ENCODE measurements around the gene PSRC1.
A peak's percentile ranks its signal among the peaks of the same experiment; 100 is the strongest.
"Not testable (repeated sequence)": the region's sequence is repeated elsewhere in the genome, so short reads cannot be mapped to it uniquely, and the experiment has no call there.

The PSRC1 gene

DNA sequence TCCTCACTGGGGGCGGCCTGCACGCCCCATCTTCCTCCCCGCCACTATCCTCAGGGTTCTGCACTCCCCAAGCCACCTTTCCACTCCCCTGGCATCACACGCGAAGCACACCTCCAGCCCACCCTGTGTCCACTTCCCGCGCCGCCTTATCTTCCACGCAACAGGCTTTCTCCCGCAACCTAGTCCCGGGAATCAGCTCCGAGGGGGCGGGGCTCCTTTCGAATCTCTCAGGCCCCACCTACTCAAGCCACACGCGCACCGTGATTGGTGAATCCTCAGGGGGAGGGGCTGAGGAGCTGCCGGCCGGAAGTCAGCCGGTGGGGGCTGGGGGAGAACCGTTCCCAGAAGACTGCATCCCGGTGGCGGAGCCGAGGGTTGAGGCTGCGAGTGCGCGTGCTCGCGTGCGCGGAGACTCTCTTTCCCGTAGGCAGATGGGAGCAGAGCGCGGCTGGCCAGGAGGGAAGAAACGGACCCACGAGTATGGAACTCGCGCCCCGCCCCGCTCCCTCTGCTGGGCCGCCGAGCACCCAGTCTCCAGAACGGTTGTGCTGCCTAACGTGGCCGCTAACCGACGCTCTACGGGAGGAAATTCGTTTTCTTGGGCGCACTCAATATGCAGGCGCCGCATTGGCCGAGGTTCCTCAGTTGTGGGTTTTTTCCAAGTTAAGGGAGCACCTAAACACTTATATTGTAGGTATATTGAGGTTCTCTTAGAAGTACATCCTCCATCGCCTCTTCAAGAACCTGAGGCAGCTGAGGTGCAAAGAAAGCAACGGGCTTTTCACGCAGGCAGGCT is at the start of gene PSRC1:
PSRC1 (minus strand) TSS at position 194 of the 796 bp plus-strand sequence.
- FAIRE-seq (peak; percentile 83), DNase-seq (ENCODE audit: low spot score) (peak; percentile 89)

DNA sequence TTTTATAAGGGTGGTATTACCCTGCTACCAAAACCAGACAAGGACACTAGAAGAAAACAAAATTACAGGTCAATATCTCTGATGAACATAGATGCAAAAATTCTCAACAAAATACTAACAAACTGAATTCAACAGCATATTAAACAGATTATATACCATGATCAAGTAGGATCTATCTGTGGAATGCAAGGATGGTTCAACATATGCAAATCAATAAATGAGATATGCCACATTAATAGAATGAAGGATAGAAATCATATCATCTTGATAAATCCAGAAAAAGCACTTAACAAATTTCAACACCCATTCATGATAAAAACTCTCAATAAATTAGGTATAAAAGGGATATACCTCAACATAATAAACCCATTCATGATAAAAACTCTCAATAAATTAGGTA is 48.2 kb upstream of the PSRC1 start:
- FAIRE-seq (no peak), DNase-seq (ENCODE audit: low spot score) (no peak)

DNA sequence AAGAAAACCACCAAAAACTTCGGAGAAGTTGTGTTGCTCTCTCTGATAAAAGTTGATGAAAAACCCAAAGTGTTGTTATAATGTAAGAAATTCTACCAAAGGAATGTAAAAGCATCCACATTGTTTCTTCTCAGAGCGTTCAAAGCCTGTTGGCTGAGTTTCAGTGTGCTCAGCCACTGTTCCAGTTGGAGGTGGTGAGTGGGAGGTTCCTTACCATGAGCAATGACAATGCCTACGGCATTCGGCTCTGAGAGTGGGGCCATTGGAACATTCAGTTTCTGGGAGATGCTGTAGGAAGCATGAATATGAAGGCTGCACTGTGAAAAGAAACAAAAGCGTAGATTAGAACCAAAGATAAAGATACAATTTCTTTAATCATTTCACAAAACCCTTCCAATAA is 44.3 kb upstream of the PSRC1 start:
- FAIRE-seq = no peak
- DNase-seq (ENCODE audit: low spot score) = no peak

DNA sequence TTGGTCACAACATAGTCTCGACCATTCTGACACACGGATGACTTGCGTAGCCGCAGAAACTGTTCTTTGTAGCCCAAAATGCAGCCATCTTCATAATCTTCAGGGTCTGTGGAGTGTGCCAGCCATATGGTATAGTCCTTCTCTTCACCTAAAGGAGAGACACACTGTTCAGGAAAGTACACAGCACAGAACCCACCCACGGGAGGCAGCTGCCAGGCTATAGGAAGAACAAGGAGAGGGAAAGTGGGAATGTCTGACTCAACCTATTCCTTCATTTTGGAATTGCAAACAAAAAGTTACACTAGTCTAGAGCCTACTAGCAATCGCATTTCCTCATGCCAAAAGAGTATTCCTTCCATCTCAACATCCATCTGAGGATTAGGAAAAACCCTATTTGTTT is 40.0 kb upstream of the PSRC1 start:
- no peak for FAIRE-seq
- no peak for DNase-seq (ENCODE audit: low spot score)

DNA sequence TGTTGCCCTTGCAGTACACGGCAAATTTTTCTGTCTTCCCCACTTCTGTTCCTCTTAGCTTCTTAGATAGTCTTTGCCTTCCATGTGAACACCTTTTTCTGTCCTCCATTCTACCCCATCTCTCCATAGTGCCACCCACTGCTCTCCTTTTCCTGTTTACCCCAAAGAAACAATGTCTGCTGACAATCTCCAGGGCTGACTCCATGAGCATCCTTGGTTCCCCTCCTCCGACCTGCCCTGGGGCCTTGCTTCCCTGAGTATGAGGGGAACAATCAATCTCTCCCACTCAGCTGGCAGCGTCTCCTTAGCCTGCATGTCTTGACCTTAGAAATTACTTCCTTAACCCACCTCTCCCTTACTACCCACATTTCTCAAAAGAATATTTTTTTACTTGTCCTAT is 36.2 kb upstream of the PSRC1 start:
- DNase-seq (ENCODE audit: low spot score) = no peak
- no peak for FAIRE-seq

DNA sequence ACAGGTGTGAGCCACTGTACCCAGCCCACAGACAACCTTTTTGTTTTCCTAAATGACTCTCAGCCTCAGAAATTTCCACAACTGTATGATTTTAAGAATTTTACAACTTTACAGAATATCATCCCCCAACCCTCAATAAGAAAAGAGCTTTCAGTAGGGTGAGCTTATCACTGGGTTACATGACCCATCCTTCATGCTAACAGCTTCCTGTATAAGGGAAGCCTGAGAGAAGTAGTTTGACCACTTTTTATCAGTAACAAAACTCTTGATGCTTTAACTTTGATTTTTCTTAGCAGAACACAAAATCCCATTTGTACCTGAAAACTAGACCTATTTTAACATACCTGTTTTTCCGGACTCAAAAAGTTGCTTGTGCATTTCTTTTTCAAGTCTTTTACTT is 33.6 kb upstream of the PSRC1 start:
- no peak for FAIRE-seq
- no peak for DNase-seq (ENCODE audit: low spot score)

DNA sequence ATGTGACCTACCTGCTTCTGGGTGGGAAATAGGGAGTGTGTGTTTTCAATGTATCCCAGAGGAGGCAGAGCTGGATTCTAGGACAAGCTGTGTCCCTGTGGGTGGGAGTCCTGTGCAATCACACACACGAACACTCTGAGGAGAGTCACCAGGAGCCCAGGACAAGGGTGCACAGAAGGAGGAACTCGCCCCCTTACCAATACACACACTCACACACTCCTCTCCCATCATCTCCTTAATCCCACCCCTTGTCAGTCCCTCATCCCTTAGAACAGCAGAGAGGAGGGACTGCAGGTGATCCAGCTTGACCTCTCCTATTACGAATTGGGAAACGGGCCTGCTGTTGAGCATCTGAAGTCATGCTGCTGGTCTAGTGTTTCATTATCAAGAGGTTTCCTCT is 32.3 kb upstream of the PSRC1 start:
- no peak for FAIRE-seq
- no peak for DNase-seq (ENCODE audit: low spot score)

DNA sequence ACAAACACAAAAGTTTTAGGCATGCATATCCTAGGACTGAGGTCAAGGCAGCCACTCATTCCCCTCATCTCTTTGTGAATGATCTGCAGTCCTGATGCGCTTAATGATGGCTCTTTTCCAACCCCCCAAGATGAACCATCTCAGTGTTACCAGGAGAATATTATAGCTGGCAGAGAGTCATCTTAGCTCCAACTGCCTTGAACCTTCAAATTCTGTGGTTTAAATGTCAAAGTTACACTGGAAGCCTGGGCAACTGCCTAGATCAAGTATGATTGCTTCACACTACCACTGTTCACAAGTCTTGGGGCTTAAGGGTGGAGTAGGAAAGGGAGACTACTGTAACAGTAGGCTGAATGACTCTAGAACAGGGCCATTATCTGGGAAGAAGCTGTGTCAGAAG is 31.9 kb upstream of the PSRC1 start:
- DNase-seq (ENCODE audit: low spot score) = no peak
- no peak for FAIRE-seq

DNA sequence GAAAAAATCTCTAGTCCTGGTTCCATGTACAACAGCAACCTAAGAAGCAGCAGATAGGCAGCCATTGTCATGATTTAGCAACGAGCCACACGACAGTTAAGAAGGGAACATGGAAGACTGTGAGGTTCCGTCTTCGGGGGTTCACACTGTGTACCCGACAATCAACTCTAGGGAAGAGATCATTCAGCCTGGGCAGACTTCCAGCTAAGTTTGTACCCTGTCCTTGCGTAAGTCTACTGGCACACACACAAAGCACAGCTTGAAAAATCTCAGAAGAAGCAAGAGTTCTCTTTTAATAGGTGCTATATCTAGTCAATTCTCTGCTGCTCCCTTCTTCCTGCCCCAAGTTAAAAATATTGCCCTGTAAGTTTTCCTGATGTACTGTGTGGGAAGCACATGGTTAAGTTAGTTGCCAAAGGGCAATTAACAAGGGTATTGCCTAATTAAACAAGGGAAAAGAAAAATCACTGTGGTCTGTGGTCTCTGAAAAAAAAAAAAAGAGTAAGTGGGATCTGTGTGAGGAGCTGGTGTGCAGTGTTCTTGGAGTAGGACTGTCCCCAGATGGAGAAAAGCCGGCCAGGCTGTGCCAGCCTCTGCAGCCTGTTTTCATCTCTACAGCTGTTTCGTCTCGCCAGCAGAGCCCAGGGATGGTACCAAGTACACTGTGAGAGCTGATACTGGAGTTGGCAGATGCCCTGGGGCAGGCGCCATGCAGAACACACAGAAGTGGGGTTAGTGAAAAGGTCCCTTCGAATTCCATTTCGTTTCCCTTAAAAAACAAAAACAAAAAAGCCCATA is 30.2 kb upstream of the PSRC1 start:
- DNase-seq (ENCODE audit: low spot score) (no peak), FAIRE-seq (no peak)

DNA sequence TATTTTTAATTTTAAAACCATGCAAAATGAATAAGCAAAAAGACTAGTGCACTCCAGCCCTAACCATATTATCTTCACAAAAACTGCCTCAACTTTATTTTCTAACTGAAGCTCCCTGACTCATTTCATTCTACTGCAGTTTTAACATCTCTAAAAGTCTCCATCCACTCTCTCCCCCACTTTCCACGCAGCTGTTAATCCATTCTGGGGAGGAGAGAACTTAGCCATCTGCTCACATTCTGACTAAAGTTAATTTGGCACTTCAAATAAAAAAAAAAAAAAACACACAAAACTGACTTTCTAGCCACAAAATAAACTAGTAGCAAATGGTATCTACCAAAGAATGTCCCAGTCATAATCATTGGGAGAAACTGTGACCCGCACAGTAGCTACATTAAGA is 29.3 kb upstream of the PSRC1 start:
- no peak for FAIRE-seq
- no peak for DNase-seq (ENCODE audit: low spot score)

DNA sequence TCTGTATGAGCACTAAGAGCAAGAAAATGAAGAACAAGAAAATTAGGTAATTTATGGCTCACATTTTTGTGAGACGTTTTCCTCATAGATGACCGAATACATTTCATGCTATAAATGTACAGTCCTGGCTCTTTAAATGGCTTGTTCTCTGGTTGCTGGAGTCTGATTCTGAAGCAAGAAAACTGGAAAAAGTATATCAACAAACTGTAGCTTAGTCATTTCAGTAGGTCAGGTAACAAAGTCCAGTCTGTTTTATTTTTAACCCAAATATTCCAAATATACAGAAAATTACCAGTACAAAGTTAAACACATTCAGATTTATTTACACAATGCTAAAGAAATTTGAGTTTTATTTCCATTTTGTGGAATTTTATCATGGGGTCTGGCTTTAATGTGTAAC is 26.4 kb upstream of the PSRC1 start:
- DNase-seq (ENCODE audit: low spot score) = no peak
- no peak for FAIRE-seq

DNA sequence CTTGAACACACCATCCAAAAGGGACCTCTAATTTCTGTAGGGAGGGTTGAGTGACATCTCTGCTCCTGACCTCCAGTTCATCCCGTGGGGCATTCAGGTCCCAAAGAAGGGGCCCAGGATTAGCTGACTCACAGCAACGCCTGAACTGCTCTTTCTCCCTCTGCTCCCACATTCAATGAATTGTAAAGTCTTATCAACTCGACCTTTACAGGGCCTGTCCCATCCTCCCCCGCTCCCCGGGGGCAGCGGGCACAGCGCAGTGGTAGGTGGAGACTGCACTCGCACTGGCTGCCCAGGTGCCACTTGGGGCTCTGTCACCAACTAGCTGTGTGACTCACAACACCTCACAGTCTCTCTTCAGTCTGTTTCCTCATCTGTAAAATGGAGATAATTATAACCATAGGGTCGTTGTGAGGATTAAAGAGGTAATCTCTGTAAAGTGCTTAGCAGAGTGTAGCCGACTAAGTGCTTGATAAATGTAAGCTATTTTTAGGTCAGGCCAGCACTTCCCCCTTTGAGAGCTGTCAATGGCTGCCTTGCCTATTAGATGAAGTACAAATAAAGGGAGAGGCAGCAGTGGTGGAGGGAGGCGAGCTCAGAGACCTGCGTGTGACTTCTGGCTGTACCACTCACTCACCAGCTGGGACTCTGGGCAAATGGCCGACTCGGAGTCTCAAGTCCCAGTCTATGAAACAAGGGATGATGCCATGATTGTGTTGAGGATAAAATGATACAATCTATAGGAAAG is 24.5 kb upstream of the PSRC1 start:
- DNase-seq (ENCODE audit: low spot score) = no peak
- FAIRE-seq = no peak

DNA sequence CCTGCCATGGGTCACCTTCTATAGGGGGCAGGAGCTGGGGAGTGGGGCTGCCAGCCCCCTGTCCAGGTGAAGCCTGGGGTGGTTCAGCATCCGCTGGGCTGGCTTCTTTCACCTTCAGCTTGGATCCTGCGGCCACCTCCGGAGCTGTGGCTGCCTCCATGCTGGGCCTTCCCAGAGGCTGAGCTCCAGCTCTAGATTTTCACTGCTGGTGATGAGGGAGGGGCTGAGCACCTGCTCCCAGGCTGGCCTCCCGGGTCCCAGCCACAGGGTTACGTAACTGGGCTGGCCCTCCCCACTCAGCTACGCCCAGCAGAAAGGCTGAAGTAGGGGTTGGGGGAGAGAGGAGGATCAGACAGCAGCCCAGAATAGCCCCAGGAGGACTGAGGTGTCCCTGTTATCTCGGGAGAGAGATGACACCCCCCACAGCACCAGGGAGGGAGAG is 23.9 kb upstream of the PSRC1 start, which contains the start of gene MYBPHL:
MYBPHL (minus strand) TSS at position 180 of the 442 bp plus-strand sequence; CDS start at position 160, 20 bp downstream.
- FAIRE-seq (no peak), DNase-seq (ENCODE audit: low spot score) (no peak)

DNA sequence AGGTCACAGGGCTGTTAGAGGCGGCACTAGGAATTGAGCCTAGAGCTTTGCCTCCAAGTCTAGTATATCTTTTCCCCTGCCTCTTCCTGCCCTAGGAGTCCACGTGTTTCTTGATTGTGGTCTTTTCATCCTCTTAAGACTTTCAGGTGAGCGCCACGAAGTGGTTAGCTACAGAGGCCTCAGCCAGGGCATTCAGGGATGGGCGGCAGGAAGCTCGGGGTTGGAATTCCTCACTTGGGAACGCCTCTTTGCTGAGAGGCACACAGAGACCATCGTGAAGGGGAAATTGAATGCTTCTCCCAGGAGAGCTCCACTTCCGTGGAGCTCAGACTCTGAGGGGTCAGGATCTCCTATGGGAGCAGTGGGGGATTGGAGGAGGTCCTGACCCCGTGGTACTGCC is 23.0 kb upstream of the PSRC1 start:
- FAIRE-seq; DNase-seq (ENCODE audit: low spot score): not testable (repeated sequence)

DNA sequence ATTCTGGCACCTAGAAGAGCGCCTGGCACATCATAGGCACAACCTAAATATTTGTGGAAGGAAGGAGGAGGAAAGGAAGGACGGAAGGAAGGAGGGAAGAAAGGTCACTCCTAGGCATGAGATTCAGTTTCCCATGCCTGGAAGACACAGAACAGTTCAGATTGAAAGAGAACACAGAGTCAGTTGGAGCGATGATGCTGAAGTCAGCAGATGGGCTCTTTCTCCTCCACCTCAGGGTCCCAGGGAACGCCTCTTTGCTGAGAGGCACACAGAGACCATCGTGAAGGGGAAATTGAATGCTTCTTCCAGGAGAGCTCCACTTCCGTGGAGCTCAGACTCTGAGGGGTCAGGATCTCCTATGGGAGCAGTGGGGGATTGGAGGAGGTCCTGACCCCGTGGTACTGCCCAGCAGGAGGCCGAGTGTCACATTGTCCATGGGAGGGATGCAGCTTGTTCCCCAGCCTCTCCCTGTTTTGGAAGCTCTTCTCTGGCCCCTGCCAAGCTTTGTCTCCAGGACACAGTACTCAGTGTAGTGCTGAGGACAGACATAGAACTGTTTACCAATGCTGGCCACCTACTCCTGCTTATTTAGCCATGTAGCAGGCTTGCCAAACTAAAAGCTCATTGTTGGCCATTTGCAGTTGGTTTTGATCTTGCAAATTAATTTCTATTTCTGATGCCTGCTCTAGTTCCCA is 21.4 kb upstream of the PSRC1 start:
- DNase-seq (ENCODE audit: low spot score) = no peak
- FAIRE-seq = no peak

DNA sequence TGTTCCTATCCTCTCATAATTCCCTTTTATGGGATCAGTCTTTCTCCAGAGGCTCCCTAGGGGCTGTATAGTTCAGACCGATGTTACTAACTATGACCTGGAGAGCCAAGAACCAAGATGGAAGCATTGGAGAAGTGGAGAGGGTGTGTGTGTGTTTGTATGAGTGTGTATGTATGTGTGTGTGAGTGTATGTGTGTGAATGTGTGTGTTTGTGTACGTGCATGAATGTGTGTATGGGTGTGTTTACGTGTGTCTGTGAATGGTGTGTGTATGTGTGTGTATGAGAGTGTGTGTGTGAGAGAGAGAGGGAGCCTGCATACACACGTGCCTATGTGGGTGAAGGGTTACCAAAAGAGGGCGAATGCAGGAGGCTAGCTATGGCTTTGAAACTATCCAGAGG is 18.9 kb upstream of the PSRC1 start:
- DNase-seq (ENCODE audit: low spot score) (no peak), FAIRE-seq (no peak)

DNA sequence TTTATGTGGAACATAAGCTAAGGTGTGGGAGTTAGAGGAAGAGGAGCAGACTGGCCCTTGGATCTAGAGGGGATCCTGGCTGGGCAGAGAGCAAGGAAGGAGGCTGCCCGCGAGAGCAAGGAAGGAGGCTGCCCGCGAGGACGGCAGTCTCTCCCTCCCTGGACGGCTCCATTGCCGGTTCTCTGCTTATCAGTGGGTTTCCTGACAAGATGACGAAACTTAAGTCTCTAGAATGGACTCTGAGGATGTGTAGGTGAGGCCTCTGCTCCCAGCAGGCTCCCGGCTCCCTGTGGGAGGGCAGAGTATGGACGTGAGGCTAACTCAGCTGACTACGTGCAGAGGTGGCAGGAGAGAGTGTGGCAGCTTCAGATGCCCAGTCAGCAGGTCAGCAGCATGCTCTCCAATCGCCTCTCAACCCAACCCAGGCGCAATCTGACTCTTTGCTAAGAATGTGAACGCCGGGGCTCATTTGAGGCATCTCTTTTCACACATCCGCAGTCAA is 17.8 kb upstream of the PSRC1 start:
- DNase-seq (ENCODE audit: low spot score) = no peak
- no peak for FAIRE-seq

DNA sequence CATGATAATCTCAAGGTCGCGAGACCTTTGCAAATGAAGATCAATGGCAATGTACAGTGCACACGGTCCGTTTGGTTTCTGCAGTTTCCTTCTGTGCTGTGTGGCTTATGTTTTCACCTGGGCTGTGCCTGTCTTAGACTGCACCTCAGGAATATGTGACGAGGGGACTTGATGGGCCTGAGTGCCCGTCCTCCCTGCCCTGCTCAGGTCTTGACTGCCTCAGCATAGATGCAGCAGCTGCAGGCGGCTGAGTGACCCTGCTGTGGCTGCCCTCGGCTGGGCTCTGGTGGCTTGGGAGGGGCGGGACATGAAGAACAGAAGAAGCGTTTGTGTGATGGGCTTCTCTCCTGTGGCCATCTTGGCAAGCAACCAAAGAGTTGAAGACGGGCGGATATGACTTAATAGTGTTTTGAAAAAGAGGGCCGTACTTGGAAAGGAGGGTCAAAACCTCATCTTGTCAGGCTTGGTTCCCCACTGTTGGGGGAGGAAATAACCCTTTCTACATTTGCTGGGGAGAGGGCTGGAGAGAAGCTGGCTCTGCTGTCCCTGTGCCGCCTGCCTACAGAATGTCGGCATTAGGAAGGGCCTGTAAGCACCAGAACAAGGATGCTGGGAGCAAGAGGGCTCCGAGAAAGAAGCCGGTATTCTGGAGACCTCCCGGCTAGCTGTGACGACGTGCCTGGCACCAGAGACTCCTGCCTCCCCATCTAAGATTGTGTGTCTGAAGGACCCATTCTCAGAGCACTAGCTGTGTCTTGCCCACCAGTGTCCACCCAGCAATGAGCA is 16.8 kb upstream of the PSRC1 start:
- no peak for DNase-seq (ENCODE audit: low spot score)
- no peak for FAIRE-seq

DNA sequence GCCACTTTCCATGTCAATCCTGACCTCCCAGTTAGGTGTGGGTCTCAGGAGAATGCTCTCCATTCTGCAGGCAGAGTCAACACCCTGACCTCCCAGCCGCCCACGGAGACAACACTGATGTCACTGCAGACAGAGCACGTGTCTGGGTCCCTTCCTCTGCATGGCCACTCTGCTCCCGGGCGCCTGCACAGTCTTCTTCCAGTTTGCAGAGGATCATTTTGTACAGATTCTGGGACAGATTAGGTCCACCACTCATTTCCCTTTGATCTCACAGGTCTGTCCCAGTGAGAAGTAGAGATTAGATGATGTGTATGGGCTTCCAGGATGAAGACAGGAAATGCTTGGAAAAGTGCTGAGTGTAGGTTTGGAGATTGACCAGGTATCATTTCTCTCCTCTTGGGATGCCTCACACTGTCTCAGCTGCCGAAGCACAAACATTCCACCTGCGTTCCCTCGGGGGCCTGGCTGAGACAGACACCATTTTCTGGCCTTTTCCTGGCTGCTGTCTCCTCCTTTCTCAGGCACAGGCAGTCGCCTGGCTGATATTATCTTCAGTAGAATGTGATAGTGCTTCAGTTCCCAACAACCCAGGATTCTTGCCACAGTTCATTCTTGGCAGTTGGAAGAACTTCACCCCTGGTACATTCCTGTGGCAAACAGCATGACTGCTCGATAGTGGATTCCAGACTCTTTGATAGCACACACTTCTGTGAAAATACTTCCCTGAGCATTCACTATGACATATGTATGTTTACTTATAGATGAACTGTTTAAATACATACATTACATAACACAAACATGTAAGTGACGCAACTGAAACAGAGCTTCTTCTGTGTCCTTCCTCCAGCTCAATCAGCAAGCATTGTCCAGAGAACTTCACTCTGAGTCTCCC is 16.0 kb upstream of the PSRC1 start:
- DNase-seq (ENCODE audit: low spot score) = no peak
- FAIRE-seq = no peak
